Dermis lymphatic vessel endothelial cell (primary cell): Measurements from ENCODE around the gene GALR3. TPM values are rescaled to one million over a fixed set of nuclear protein-coding genes. Genes with fewer than 3 reads are reported as not detected.

ENCODE experiments used
- total RNA-seq: library from RNA; depleted of rRNA; stranded (reverse); fragments of >200 nt; gene quantifications from 2 replicates; pipeline ENCODE4 v1.2.1, GENCODE V29; 2014

Gene GALR3
- total RNA-seq: 0.11 TPM in 1 of 2 replicates, not detected in the other

DNA sequence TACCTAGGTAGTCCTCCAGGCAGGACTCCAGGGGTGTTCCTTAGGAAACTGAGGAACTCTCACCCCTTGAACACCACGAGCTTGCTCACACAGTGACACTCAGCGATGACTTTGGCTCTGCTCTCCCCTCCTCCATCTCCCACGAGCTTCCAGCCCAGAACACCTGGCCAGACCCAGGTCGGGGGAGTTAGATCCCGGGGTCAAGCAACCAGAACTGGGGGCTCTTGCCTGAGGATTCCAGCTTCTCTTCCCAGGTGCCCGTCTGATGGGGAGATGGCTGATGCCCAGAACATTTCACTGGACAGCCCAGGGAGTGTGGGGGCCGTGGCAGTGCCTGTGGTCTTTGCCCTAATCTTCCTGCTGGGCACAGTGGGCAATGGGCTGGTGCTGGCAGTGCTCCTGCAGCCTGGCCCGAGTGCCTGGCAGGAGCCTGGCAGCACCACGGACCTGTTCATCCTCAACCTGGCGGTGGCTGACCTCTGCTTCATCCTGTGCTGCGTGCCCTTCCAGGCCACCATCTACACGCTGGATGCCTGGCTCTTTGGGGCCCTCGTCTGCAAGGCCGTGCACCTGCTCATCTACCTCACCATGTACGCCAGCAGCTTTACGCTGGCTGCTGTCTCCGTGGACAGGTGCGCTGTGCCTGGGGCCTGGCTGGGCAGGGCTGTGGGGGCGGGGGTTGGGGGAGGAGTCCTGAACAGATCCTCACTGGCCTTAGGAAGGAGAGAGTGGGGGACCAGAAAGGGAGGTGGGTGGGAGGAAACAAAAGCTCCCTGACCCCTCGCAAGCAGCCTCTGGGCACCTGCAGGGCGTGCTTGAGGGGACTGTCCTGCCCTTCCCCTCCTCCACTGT lies at the start of gene GALR3:
Gene GALR3, plus strand, starts transcription at position 249 of the 852 bp plus-strand sequence. Its CDS starts 25 bp downstream, at position 274.

DNA sequence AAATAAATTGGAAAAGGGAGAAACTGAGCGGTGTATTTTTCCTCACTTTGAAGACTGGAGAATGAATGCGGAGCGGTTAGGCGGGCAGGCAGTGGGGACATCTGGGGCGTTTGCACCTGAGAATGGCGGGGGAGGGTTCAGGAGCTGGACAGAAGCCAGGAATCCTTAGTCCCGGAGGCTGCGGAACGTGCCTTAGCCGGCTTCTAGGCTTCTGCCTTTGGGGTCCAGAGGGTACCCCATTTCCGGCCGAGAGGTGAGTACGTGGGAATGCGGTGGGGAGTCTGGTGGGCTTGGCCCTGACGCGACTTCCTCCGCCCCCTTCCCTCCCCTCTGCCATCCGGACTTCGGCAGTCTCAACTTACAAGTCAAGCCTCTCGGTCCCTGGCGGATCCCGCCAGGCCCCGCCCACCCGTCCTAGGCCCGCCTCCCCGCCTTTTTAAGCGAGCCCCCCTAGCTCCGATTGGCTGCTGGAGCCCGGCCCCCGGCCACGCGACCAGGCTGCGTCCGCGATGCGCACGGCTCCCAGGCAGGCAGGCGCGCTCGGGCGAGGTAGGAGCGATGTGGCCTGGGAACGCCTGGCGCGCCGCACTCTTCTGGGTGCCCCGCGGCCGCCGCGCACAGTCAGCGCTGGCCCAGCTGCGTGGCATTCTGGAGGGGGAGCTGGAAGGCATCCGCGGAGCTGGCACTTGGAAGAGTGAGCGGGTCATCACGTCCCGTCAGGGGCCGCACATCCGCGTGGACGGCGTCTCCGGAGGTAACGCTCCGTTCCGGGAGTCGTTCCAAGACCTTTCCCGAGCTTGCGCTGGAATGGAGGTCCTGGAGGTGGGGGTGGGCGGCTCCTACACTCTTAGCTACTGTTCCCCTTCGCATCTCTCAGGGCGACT lies 15.5 kb upstream of the GALR3 start, which contains the start of gene GCAT:
Gene GCAT, plus strand, starts transcription at position 525 of the 884 bp plus-strand sequence. Its CDS starts 34 bp downstream, at position 559.

DNA sequence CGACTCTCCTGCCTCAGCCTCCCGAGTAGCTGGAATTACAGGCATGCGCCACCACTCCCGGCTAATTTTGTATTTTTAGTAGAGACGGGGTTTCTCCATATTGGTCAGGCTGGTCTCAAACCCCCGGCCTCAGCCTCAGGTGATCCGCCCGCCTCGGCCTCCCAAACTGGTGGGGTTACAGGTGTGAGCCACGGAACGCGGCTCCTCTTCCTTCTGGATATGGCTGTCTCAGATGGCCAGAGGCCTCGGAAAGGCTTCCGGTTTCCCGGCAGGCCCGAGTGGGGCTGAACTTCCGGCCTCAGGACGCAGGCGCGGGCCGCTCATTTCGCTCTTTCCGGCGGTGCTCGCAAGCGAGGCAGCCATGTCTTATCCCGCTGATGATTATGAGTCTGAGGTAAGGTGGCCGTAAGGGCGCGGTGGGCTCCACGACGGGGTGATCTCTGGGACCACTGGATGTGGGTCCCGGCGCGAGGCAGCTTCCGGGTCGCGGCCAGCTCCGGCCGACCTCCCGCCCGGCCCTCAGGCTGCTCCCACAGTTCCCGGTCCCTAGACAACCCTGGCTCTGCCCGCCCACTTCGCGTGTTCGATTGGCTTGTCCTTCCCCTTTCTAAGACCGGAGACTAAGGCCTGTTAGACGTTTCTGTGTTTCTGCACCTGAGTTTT lies 26.0 kb downstream of the GALR3 start, which contains the start of gene EIF3L:
Gene EIF3L, plus strand, starts transcription at position 331 of the 663 bp plus-strand sequence. Its CDS starts 31 bp downstream, at position 362.

Other genes starting within 250 kb of the GALR3 start
- gene LGALS2, start 243.3 kb upstream of the GALR3 start, total RNA-seq: not detected in 2 replicates
- 66.3 and 126 TPM in 2 replicates for gene GGA1, start 214.5 kb upstream of the GALR3 start, total RNA-seq
- gene SH3BP1, start 183.7 kb upstream of the GALR3 start, total RNA-seq: 0.54 and 1.4 TPM in 2 replicates
- 4.7 and 6.1 TPM in 2 replicates for gene PDXP, start 164.7 kb upstream of the GALR3 start, total RNA-seq
- 2,994 and 4,027 TPM in 2 replicates for gene LGALS1, start 147.7 kb upstream of the GALR3 start, total RNA-seq
- gene NOL12, start 137.0 kb upstream of the GALR3 start, total RNA-seq: 19.1 and 19.4 TPM in 2 replicates
- gene TRIOBP, start 126.3 kb upstream of the GALR3 start, total RNA-seq: 116 and 141 TPM in 2 replicates
- 11.9 and 13.5 TPM in 2 replicates for gene GCAT, start 15.4 kb upstream of the GALR3 start, total RNA-seq
- 16.5 and 16.7 TPM in 2 replicates for gene ANKRD54, start 21.0 kb downstream of the GALR3 start, total RNA-seq
- gene EIF3L, start 26.0 kb downstream of the GALR3 start, total RNA-seq: 400 and 450 TPM in 2 replicates
- 26.3 and 29.0 TPM in 2 replicates for gene MICALL1, start 82.9 kb downstream of the GALR3 start, total RNA-seq
- 0.09 and 0.22 TPM in 2 replicates for gene C22orf23, start 130.2 kb downstream of the GALR3 start, total RNA-seq
- 34.8 and 47.6 TPM in 2 replicates for gene POLR2F, start 130.3 kb downstream of the GALR3 start, total RNA-seq
- gene SOX10, start 161.2 kb downstream of the GALR3 start, total RNA-seq: under 0.01 TPM in 1 of 2 replicates, not detected in the other
- 4.5 and 8.1 TPM in 2 replicates for gene PICK1, start 234.0 kb downstream of the GALR3 start, total RNA-seq